Effector memory CD8-positive, alpha-beta T cell (primary cell): ENCODE results near the gene PFDN1.
A peak's percentile ranks its signal among the peaks of the same experiment; 100 is the strongest.

Experiments used
- ATAC-seq: fragments of 150-1000 bp; cut with Tn5 transposase; replicated peaks from 2 replicates; pipeline ENCODE4 v1.10.0; 2021; ENCODE audit warnings: mild to moderate bottlenecking, moderate library complexity
- DNase-seq, 3 experiments: peaks; one replicate each; pipeline ENCODE4 v3.0.0; 2021
- H3K27ac Mint-ChIP-seq, 2 donors: one replicate each; pipeline ENCODE4 v1.8.0; 2022; ENCODE audit warnings: mild to moderate bottlenecking in 2 of 2, mixed read lengths in 2 of 2, moderate library complexity in 2 of 2
- H3K27me3 Mint-ChIP-seq, 2 donors: one replicate each; pipeline ENCODE4 v1.8.0; 2022; ENCODE audit warnings: mixed read lengths in 2 of 2
- H3K36me3 Mint-ChIP-seq: one replicate; pipeline ENCODE4 v1.8.0; 2022; ENCODE audit warnings: mild to moderate bottlenecking, moderate library complexity, mixed read lengths; ENCODE audit not compliant: insufficient read depth
- H3K4me1 Mint-ChIP-seq, 2 donors: one replicate each; pipeline ENCODE4 v1.8.0; 2022; ENCODE audit warnings: low read depth in 2 of 2, mixed read lengths in 2 of 2
- H3K4me3 Mint-ChIP-seq, 2 donors: one replicate each; pipeline ENCODE4 v1.8.0; 2022; ENCODE audit warnings: mild to moderate bottlenecking in 2 of 2, mixed read lengths in 2 of 2, moderate library complexity in 2 of 2
- H3K9me3 Mint-ChIP-seq, 2 donors: one replicate each; pipeline ENCODE4 v1.8.0; 2022; ENCODE audit warnings: mixed read lengths in 2 of 2

Gene PFDN1

DNA sequence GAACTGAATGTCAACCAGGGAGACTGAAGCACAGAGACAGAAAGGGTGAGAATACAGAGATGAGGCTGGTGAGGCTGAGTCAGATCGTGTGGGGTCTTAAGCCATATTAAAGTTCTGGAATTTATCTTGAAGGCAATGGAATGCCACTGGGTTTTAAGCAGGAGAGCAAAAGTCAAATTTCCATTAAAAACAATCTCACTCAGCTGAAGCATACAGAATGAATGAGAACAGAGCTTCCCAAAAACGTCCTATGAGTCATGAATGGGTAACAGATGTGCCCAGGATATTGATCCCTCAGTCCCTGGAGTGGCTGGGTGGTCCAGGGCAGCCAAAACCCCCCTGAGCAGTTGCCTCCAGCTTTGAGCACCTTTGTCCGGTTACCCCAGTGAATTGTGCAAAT is 44.9 kb downstream of the PFDN1 start:
- ATAC-seq: no peak
- Mint-ChIP-seq H3K36me3 (peaks cover 11% of the 10 kb centered on the region), H3K4me1 (peaks cover 20 to 32% of the 10 kb centered on the region in 2 donors), H3K27ac (peak overlapping the region in 1 of 2 donors; percentile 44), H3K4me3 (no peak overlapping the region), H3K9me3 (no peaks in the 10 kb centered on the region), H3K27me3 (no peaks in the 10 kb centered on the region)
- no peak for DNase-seq

DNA sequence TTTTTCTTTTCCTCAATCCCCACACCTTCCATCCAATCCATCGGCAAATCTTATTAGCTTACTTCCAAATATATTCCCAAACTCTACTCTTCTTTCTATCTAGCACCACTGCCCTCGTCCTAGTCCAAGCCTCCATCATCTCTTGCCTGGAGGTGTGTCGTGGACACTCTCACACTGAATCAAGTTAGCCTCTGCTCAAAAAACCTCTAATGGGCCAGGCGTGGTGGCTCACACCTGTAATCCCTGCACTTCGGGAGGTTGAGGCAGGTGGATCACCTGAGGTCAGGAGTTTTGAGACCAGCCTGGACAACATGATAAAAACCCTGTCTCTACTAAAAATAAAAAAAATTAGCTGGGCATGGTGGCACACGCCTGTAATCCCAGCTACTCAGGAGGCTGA is 46.2 kb downstream of the PFDN1 start:
- H3K4me3 Mint-ChIP-seq: no peak overlapping the region
- DNase-seq (no peak), ATAC-seq (no peak)
- no peaks in the 10 kb centered on the region for H3K27me3 Mint-ChIP-seq
- H3K9me3 Mint-ChIP-seq: no peaks in the 10 kb centered on the region
- peaks cover 31 to 38% of the 10 kb centered on the region in 2 donors for H3K4me1 Mint-ChIP-seq
- peaks cover 10% of the 10 kb centered on the region for H3K36me3 Mint-ChIP-seq
- no peak overlapping the region for H3K27ac Mint-ChIP-seq

DNA sequence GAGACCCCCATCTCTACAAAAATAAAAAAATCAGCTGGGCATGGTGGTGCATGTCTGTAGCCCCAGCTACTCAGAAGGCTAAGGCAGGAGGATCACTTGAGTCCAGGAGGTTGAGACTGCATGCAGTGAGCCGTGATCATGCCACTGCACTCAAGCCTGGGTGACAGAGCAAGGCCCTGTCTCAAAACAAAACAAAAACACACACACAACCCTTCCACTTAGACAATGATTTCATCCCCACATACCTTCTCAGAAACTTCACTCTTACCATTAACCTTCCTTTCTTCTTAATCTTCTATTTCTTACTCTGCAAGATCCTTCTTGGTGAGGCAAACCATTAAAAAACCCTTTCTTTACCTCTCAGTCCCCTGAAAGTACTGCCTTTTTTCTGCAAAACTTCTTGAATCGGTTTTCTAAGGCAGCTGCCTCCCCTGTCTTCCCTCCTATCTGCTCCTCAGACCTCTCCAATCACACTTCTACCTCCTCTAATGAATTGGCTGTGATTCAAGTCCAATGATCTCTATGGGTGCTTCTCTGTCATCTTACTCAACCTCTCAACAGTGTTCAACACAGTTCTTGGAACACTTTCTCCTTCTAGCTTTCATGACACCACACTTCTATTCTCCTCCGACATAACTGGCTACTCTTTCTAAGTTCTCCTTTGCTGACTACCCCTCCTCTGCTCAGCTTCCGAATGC is 47.3 kb downstream of the PFDN1 start:
- Mint-ChIP-seq H3K4me1 (peaks cover 30 to 37% of the 10 kb centered on the region in 2 donors), H3K36me3 (peaks cover 4% of the 10 kb centered on the region)

DNA sequence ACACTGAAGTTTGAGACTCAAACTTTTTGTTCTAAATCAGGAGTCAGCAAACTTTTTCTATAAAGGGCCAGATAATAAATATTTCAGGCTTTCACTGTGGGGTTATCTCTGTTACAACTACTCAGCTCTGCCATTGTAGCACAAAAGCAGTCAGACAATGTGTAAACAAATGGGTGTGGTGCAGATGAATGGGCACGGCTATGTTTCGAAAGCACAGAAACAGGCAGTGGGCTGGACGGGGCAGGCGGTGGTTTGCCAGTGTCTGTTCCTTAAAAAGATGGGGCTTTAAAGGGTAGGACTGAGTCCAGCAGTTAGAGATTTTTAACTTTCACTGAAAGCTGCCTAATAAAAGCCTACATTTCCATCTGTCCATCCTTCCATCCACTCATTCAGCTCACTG is 48.9 kb downstream of the PFDN1 start:
- Mint-ChIP-seq H3K9me3 (no peaks in the 10 kb centered on the region), H3K4me3 (no peak overlapping the region), H3K4me1 (peaks cover 28 to 38% of the 10 kb centered on the region in 2 donors), H3K27me3 (no peaks in the 10 kb centered on the region), H3K27ac (no peak overlapping the region), H3K36me3 (peaks cover 6% of the 10 kb centered on the region)
- DNase-seq: no peak
- ATAC-seq: no peak

More for the DNA sequence above, 47.3 kb downstream of the PFDN1 start:
- ATAC-seq (no peak), DNase-seq (no peak)
- Mint-ChIP-seq H3K4me3 (no peak overlapping the region), H3K9me3 (no peaks in the 10 kb centered on the region), H3K27me3 (no peaks in the 10 kb centered on the region), H3K27ac (no peak overlapping the region)

DNA sequence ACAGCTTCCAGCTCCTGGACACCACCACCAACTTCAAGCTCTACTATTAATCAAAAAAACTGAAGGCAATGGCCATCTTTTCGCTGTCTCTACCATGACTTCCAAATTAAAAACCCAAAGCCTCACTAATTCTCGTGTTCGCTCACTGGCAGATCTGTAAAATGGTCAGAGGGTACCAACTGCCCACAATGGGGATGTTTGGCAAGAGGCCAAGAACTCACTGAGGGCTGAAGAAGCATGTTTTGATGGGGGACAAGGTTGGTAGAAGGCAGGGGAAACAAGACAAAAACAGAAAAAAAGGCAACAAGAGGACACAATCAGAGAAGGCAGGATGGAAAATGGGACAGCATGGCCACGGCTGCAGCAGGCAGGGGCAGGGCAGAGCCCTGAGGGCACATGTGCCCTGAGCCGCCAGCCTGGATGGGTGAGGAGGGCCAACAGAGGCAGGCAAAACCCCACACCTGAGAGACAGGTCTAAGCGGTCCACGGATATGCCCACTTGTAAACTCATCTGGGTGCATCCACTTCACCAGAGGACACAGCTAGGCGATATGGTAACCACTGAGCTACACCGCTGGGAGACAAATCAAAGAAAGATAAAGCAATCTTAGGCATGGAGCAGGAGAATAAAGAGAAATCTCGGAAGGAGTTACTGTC is 50.3 kb downstream of the PFDN1 start:
- peaks cover 25 to 27% of the 10 kb centered on the region in 2 donors for H3K4me1 Mint-ChIP-seq
- ATAC-seq (no peak), DNase-seq (no peak)
- H3K27ac Mint-ChIP-seq: peak overlapping the region; percentile 84 to 86
- H3K36me3 Mint-ChIP-seq: peaks cover 4% of the 10 kb centered on the region
- no peaks in the 10 kb centered on the region for H3K27me3 Mint-ChIP-seq
- H3K9me3 Mint-ChIP-seq: no peaks in the 10 kb centered on the region
- peak overlapping the region in 1 of 2 donors; percentile 36 for H3K4me3 Mint-ChIP-seq

DNA sequence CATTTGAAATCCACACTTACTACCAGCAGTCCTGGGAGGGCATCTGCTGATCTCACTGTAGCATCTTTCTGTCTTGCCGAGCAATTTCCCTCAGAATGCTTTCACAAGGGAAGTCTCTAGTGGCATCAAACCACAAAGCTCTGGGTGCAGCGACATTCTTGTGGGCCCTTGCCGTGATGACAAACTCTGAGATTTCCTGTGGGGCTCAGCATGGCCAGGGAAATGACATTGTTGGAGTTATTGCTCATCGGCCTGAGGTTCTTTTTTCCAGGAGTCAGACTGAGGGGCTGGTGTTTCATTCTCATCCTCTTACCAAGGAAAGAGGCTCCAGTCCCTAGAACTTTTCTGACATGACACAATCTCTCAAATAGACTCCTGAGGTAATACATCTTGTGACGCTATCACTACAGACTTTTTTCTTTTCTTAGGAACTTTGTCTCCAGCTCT is 51.4 kb downstream of the PFDN1 start:
- Mint-ChIP-seq H3K36me3 (peaks cover 5% of the 10 kb centered on the region), H3K4me1 (peaks cover 23 to 24% of the 10 kb centered on the region in 2 donors), H3K4me3 (peak overlapping the region in 1 of 2 donors; percentile 36), H3K27me3 (no peaks in the 10 kb centered on the region), H3K27ac (peak overlapping the region; percentile 84 to 86), H3K9me3 (no peaks in the 10 kb centered on the region)
- DNase-seq: peak; percentile 9 to 19 (median 17)
- ATAC-seq: peak; percentile 93

DNA sequence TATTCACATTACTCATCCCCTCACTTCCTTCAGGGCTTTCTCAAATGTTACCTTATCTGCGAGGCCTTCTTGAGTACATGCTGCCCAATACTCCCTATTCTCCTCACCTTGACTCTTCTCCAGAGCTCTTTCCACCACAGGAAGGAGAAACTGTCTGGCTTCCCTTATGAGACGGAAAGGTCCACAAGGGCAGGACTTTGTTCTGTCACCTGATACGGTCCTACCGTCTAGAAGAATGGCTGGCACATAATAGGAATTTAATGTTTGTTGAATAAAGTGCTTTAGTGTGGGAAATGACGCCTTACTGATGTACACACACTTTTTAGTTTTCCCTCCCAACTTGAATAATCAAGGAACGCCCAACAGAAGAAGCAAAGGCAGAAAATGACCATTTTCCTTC is 52.5 kb downstream of the PFDN1 start:
- Mint-ChIP-seq H3K9me3 (no peaks in the 10 kb centered on the region), H3K27ac (peak overlapping the region; percentile 23 to 71), H3K36me3 (peaks cover 5% of the 10 kb centered on the region), H3K4me1 (peaks cover 23 to 24% of the 10 kb centered on the region in 2 donors), H3K4me3 (no peak overlapping the region), H3K27me3 (no peaks in the 10 kb centered on the region)
- DNase-seq (no peak), ATAC-seq (no peak)

DNA sequence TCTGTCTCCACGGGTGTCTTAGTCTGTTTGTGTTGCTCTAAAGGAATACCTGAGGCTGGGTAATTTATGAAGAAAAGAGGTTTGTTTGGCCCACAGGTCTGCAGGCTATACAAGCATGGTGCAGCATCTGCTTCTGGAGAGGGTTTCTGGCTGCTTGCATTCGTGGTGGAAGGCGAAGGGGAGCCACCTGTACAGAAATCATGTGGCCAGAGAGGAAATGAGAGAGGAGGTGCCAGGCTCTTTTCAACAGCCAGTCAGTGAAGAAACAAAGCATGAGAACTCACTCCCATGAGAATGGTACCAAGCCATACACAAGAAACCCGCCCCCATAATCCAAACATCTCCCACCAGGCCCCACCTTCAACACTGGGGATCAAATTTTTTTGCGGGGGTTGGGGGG is 53.4 kb downstream of the PFDN1 start:
- no peak for DNase-seq
- Mint-ChIP-seq H3K9me3 (no peaks in the 10 kb centered on the region), H3K4me3 (no peak overlapping the region), H3K27ac (peak overlapping the region in 1 of 2 donors; percentile 59), H3K4me1 (peaks cover 24 to 29% of the 10 kb centered on the region in 2 donors), H3K27me3 (no peaks in the 10 kb centered on the region), H3K36me3 (peaks cover 12% of the 10 kb centered on the region)
- ATAC-seq: no peak

DNA sequence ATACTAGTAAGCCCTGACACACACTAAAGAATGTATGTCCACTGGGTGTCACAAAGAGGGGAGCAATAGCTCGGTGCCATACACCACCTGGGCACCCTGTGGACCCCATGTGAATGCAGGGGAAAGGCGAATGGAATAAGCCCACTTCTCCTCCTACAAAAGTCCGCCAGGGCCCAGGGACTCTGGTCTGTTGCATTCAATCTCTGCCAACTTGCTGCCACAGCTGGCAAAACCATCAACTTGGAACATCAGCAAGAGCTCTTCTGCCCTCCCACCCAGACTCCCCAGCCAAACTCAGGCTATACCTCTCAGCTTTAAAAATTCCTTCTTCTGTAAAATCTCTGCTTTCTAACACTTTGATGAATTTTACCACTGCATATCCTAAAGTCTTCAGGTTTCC is 54.5 kb downstream of the PFDN1 start:
- Mint-ChIP-seq H3K4me1 (peaks cover 23 to 30% of the 10 kb centered on the region in 2 donors), H3K9me3 (no peaks in the 10 kb centered on the region), H3K36me3 (peaks cover 12% of the 10 kb centered on the region), H3K27ac (no peak overlapping the region), H3K4me3 (no peak overlapping the region), H3K27me3 (no peaks in the 10 kb centered on the region)
- DNase-seq: no peak
- ATAC-seq: no peak

DNA sequence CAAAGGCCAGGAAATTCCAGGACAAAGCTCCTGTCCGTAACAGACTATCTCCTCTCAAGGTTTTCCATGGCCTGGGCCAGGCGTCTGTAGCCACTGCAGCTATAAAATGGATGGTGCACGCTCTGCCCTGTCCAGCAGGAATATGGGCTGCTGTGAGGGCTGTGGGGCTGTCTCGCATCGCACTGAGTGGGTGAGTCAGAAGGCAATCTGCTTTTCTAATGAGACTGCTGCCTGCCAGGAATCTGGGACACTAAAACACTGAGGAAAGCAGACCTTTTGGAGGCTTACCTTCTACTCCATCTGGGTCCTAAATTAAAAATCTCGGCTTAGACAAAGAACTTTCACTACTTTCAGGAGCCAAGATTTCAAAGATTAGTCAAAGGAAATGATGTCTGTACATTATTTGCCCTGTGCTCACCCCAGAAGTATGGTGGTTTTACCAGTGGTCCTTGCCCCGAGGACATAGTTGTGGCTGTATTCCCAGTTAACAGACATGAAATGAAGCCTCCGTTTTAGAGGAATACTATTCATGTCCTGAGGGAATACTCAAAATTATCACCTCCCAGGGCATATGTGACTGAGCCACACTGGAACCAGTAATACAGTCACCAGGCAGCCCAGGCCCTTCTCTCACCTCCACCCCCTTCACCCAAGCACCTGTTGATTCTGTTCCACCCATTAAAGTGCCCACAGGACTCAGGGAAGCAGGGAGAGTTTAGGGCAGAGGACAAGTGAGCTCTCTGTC is 56.4 kb downstream of the PFDN1 start:
- Mint-ChIP-seq H3K4me3 (no peak overlapping the region), H3K9me3 (no peaks in the 10 kb centered on the region), H3K27ac (peak overlapping the region in 1 of 2 donors; percentile 35), H3K27me3 (no peaks in the 10 kb centered on the region), H3K4me1 (peaks cover 7 to 18% of the 10 kb centered on the region in 2 donors), H3K36me3 (peaks cover 12% of the 10 kb centered on the region)
- DNase-seq (no peak), ATAC-seq (no peak)

DNA sequence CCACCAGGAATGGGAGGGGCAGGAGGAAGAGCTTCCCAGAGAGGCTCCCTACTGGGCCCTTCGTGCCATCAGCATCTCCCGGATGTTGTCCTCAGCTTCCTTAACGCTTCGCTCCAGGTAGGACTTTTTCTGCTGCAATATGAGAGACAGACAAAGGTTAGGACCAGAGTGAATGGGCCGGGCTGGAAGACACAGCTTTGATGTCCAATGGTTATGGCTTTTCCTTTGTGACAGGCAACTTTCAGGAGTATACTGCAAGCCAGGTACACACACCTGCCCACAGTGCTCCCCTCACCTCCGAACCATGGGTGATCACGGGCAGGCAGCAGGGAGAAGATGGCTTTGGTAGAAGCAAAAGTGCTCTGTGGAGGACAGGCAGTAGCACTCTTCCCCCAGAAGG is 57.0 kb downstream of the PFDN1 start:
- ATAC-seq: no peak
- no peaks in the 10 kb centered on the region for H3K27me3 Mint-ChIP-seq
- peaks cover 4 to 15% of the 10 kb centered on the region in 2 donors for H3K4me1 Mint-ChIP-seq
- no peak overlapping the region for H3K27ac Mint-ChIP-seq
- no peak overlapping the region for H3K4me3 Mint-ChIP-seq
- DNase-seq: no peak
- no peaks in the 10 kb centered on the region for H3K9me3 Mint-ChIP-seq
- peaks cover 12% of the 10 kb centered on the region for H3K36me3 Mint-ChIP-seq

DNA sequence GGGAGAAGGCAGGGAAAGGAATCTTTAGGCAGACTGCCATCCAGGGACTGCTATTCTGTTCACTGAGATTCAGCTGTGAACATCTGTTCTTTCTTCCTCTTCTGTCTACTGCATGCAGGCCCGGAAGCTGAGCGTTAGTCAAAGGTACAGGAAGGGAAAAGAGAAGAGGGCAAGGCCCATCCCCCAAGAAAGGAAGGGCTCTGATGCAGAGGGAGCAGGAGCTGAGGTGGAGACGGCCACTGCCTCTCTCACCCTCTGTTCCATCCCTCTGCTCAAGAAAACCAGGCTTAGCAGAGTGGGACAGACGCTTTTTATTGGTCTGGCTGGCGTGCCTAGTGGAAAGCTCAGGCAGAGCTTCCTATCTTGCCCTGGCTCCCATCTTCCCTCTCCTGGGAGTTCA is 57.6 kb downstream of the PFDN1 start:
- Mint-ChIP-seq H3K4me1 (peaks cover 4 to 14% of the 10 kb centered on the region in 2 donors), H3K27ac (no peak overlapping the region), H3K36me3 (peaks cover 12% of the 10 kb centered on the region), H3K4me3 (no peak overlapping the region), H3K9me3 (no peaks in the 10 kb centered on the region), H3K27me3 (no peaks in the 10 kb centered on the region)
- ATAC-seq (no peak), DNase-seq (no peak)

DNA sequence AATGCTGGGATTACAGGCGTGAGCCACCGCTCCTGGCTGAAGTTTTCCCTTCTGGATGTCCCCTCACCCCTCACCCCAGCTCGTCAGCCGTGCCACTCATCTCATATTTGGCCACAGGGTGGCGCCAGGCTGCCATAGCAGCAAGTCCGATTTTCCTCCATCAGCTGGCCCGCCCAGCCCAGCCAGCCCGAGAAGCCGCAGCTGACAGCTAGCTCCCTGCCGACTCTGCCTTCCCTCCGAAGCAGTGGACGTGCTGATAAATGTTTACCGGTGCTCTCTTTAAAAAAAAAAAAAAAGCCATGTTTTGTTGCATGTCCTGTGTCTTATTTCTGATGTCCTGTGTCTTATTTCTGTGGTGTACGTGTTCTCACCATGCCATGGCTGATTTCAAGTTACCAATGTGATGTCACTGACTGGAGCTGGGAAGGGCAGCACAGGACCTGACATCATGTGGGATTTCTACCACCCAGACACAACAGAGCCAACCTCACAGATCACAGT is 58.3 kb downstream of the PFDN1 start:
- Mint-ChIP-seq H3K4me1 (peaks cover 0 to 10% of the 10 kb centered on the region in 2 donors), H3K9me3 (no peaks in the 10 kb centered on the region), H3K27me3 (no peaks in the 10 kb centered on the region), H3K36me3 (peaks cover 11% of the 10 kb centered on the region), H3K4me3 (no peak overlapping the region), H3K27ac (no peak overlapping the region)
- ATAC-seq (peak; percentile 74), DNase-seq (peak; percentile 53 to 55 (median 55))
